ENCODE measurements around the gene JAK3.

Gene JAK3

GRCh38 chr19:17847538-17848366 lies at the start of gene JAK3:
Gene JAK3 (minus strand): TSS chr19:17847982. CDS start chr19:17844417, 3,565 bp downstream.
- peak; percentile 15; the same call in 1 of the 3 replicates for ATAC-seq
- no peak for TF ChIP-seq SNAI2 (CRISPR knock-in tag; IDR thresholded peaks at IDR 0.05)
- peak; percentile 72; the same call in 1 of the 2 replicates for TF ChIP-seq ZNF70 (CRISPR knock-in tag; IDR thresholded peaks at IDR 0.05)
- TF ChIP-seq ZNF565 (CRISPR knock-in tag; conservative IDR thresholded peaks at IDR 0.05; ENCODE audit: low read depth) = no peak

GRCh38 chr19:17893766-17894165 lies 46.0 kb upstream of the JAK3 start:
- TF ChIP-seq POU6F1 (CRISPR knock-in tag; IDR thresholded peaks at IDR 0.05; ENCODE audit: borderline replicate concordance, low read depth) (no peak), PATZ1 (CRISPR knock-in tag; IDR thresholded peaks at IDR 0.05; ENCODE audit: borderline replicate concordance) (no peak), TSHZ2 (CRISPR knock-in tag; IDR thresholded peaks at IDR 0.05) (no peak), ARNTL (CRISPR knock-in tag; IDR thresholded peaks at IDR 0.05; ENCODE audit: borderline replicate concordance, low read depth) (no peak), ZNF565 (CRISPR knock-in tag; conservative IDR thresholded peaks at IDR 0.05; ENCODE audit: low read depth) (no peak), ESRRG (CRISPR knock-in tag; IDR thresholded peaks at IDR 0.05) (no peak), PPARA (CRISPR knock-in tag; IDR thresholded peaks at IDR 0.05; ENCODE audit: borderline replicate concordance) (no peak), CREB5 (CRISPR knock-in tag; IDR thresholded peaks at IDR 0.05; ENCODE audit: low read depth) (no peak), SNAI2 (CRISPR knock-in tag; IDR thresholded peaks at IDR 0.05) (no peak), OSR1 (CRISPR knock-in tag; IDR thresholded peaks at IDR 0.05) (no peak), ZFP3 (CRISPR knock-in tag; IDR thresholded peaks at IDR 0.05) (no peak), BACH2 (CRISPR knock-in tag; IDR thresholded peaks at IDR 0.05; ENCODE audit: borderline replicate concordance) (no peak), RARB (CRISPR knock-in tag; IDR thresholded peaks at IDR 0.05) (no peak)
- no peak for ATAC-seq

GRCh38 chr19:17889609-17890214 lies 41.9 kb upstream of the JAK3 start:
- TF ChIP-seq ARNTL (CRISPR knock-in tag; IDR thresholded peaks at IDR 0.05; ENCODE audit: borderline replicate concordance, low read depth) (no peak), OSR1 (CRISPR knock-in tag; IDR thresholded peaks at IDR 0.05) (no peak), ZFP30 (CRISPR knock-in tag; IDR thresholded peaks at IDR 0.05) (no peak), ZNF565 (CRISPR knock-in tag; conservative IDR thresholded peaks at IDR 0.05; ENCODE audit: low read depth) (no peak), ZNF70 (CRISPR knock-in tag; IDR thresholded peaks at IDR 0.05) (no peak), ISL1 (CRISPR knock-in tag; IDR thresholded peaks at IDR 0.05) (0 out of 2 replicates have a peak, but pooled peaks have one; percentile 16), TCF4 (CRISPR knock-in tag; IDR thresholded peaks at IDR 0.05; ENCODE audit: borderline replicate concordance) (no peak), RARB (CRISPR knock-in tag; IDR thresholded peaks at IDR 0.05) (no peak), PPARA (CRISPR knock-in tag; IDR thresholded peaks at IDR 0.05; ENCODE audit: borderline replicate concordance) (no peak), ZC3H10 (CRISPR knock-in tag; IDR thresholded peaks at IDR 0.05) (0 out of 2 replicates have a peak, but pooled peaks have one; percentile 18), TSHZ2 (CRISPR knock-in tag; IDR thresholded peaks at IDR 0.05) (no peak), POU6F1 (CRISPR knock-in tag; IDR thresholded peaks at IDR 0.05; ENCODE audit: borderline replicate concordance, low read depth) (no peak), ZFP3 (CRISPR knock-in tag; IDR thresholded peaks at IDR 0.05) (no peak), CSDC2 (CRISPR knock-in tag; IDR thresholded peaks at IDR 0.05) (peak; percentile 83; the same call in 1 of the 2 replicates), CREB5 (CRISPR knock-in tag; IDR thresholded peaks at IDR 0.05; ENCODE audit: low read depth) (no peak), SNAI2 (CRISPR knock-in tag; IDR thresholded peaks at IDR 0.05) (peak; percentile 66; the same call in 1 of the 2 replicates), ESRRG (CRISPR knock-in tag; IDR thresholded peaks at IDR 0.05) (no peak)

More at GRCh38 chr19:17889609-17890214, 41.9 kb upstream of the JAK3 start:
- ATAC-seq = peak; percentile 87

Measured in SK-N-SH treated with all-trans-retinoic acid at 6 μM for 48 hours (cell line).